ENCODE measurements around the gene TSPAN31.

- TF ChIP-seq CTCF (IDR thresholded peaks at IDR 0.05 in 8 of 11, conservative IDR thresholded peaks at IDR 0.05 in 3 of 11) (peak in 10 of 11 experiments; percentile 51 to 86 (median 74)), POLR2AphosphoS5 (IDR thresholded peaks at IDR 0.05) (peak; percentile 44 to 60 (median 51))
Observed at GRCh38 chr12:57756406-57757341, 11.8 kb downstream of the TSPAN31 start.

Data from spleen (tissue), 7 donors.